ENCODE results near the gene TP53TG5.
"Not testable (repeated sequence)": the region's sequence is repeated elsewhere in the genome, so short reads cannot be mapped to it uniquely, and the experiment has no call there.

TP53TG5 gene

DNA sequence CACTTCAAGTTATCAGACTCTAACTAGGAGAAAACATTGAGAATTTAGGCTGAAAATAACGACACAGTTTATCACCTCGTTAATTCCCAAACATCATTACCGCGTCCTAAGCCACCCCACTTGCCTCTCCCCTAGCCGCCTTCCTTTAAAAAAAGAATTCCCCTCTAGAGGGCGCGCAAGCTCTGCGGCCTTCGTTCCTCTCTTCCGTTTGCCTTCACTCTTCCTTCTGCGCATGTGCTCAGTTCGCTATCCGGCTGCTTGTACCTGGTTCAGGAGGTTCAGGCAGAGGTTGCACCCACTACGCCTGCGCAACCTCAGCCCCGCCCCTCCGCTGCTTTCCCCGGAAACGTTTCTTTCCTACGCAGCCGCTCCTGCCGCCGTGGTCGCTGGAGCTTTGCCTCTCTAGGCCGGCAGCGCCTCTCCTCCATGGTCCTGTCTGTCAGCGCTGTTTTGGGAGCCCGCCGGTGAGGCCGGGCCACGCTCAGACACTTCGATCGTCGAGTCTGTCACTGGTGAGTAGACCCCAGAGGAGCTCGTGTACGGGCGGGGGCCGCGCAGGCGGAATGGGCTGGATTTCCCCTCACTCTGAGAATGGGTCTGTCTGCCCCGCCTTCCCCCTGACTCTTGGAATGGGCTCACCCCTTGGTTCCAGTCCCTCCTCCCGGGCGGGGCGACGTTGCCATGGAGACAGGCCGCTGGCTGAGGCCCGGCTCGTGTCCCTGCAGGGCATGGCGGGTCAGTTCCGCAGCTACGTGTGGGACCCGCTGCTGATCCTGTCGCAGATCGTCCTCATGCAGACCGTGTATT lies 15.1 kb downstream of the TP53TG5 start, which contains the start of gene SYS1:
TSS of gene SYS1 (plus strand) at position 353 of the 807 bp plus-strand sequence. CDS start at position 729, 376 bp downstream.
- H3K9me3 ChIP-seq (ENCODE audit: control insufficient read depth, low read depth, low read length), result no peaks in the 10 kb centered on the region
- H3K36me3 ChIP-seq (ENCODE audit: control insufficient read depth, low read depth, low read length), result peaks cover 15% of the 10 kb centered on the region
- peak within 1 kb of the TSS; percentile 95 for H3K4me3 ChIP-seq (ENCODE audit: low read length)
- H3K27ac ChIP-seq (ENCODE audit: low read length), result peak within 1 kb of the TSS; percentile 51
- H3K9ac ChIP-seq (ENCODE audit: low read length), result peak within 1 kb of the TSS; percentile 77
- no peaks in the 10 kb centered on the region for H3K27me3 ChIP-seq (ENCODE audit: control insufficient read depth, insufficient read depth, low read length)
- H3K4me1 ChIP-seq (ENCODE audit: control insufficient read depth, low read depth, low read length), result peaks cover 9% of the 10 kb centered on the region

DNA sequence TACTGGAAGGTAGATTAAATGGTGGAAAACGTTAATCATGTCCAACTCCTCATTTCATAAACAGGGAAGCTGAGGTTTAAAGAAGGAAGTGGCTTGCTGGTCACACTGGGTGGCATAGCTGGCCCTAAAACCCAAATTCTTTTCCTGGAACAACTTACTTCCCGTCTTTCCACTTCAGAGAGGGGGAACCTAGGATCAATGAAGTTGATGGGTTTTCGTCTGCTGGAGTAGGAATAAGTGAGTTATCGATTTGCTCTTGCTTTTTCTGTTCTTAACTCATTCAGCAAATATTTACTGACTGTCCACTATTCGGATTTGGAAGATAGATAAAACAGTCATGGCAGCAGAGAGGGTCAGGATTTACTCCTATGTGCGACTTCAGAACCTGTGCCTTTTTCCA lies 16.3 kb downstream of the TP53TG5 start:
- no peaks in the 10 kb centered on the region for H3K27me3 ChIP-seq (ENCODE audit: control insufficient read depth, insufficient read depth, low read length)
- peaks cover 7% of the 10 kb centered on the region for H3K36me3 ChIP-seq (ENCODE audit: control insufficient read depth, low read depth, low read length)
- H3K4me1 ChIP-seq (ENCODE audit: control insufficient read depth, low read depth, low read length), result peaks cover 9% of the 10 kb centered on the region
- no peak overlapping the region for H3K27ac ChIP-seq (ENCODE audit: low read length)
- no peaks in the 10 kb centered on the region for H3K9me3 ChIP-seq (ENCODE audit: control insufficient read depth, low read depth, low read length)
- no peak overlapping the region for H3K4me3 ChIP-seq (ENCODE audit: low read length)
- H3K9ac ChIP-seq (ENCODE audit: low read length), result no peak overlapping the region

DNA sequence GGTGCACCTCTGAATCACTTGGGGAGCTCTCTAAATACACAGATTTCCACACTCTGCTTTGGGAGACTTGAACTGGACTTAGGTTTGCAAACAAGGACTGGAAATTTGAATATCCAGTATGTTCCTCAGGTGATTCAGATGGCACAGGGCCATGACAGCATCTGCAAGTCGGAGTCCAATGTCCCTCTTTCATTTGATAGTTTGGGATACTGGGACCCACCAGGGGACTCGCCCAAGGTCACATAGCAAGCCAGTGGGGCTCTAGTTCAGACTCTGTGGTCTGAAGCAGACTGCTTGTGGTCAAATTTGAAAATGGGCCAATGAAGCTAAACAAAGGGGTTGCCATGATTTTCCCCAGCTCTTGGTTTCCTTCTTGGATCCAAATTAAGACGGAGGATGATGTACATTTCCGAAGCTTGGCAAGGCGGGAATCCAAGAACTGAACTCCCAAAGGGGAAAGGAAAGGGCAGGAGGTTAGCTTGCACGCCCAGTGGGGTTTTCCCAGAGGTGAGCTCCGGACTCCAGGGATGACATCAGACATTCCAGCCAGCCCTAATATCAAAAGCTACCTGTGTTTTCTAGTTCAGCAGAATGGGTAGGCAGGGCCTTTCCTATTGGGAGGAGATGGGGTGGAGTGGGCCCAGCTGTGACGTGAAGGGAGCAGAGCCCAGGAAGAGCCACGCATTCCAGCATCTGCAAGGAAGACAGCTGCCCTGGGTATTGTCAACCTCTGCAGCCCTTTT lies 18.5 kb downstream of the TP53TG5 start:
- H3K4me3 ChIP-seq (ENCODE audit: low read length), result no peak overlapping the region
- no peak overlapping the region for H3K9ac ChIP-seq (ENCODE audit: low read length)
- peaks cover 9% of the 10 kb centered on the region for H3K4me1 ChIP-seq (ENCODE audit: control insufficient read depth, low read depth, low read length)
- H3K27ac ChIP-seq (ENCODE audit: low read length), result no peak overlapping the region
- no peaks in the 10 kb centered on the region for H3K27me3 ChIP-seq (ENCODE audit: control insufficient read depth, insufficient read depth, low read length)
- H3K36me3 ChIP-seq (ENCODE audit: control insufficient read depth, low read depth, low read length), result no peaks in the 10 kb centered on the region
- H3K9me3 ChIP-seq (ENCODE audit: control insufficient read depth, low read depth, low read length), result no peaks in the 10 kb centered on the region

DNA sequence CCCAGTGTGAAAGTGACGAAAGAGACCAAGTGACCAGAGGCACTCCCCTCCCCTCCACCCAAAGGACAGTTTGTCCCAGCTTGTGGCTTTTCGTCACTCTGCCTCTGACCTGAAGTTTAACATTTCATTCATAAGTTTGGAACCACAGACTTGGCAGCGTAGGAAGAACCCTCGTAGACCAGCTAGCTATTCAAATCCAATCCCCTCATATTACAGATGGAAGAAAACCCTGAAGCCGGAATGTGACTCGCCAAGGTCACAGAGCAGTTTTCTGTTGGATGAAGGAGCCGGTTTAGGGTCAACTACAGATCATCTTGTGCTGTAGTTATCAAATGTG lies 19.1 kb downstream of the TP53TG5 start:
- Histone ChIP-seq H3K4me1 (ENCODE audit: control insufficient read depth, low read depth, low read length) (peaks cover 9% of the 10 kb centered on the region), H3K4me3 (ENCODE audit: low read length) (no peak overlapping the region), H3K36me3 (ENCODE audit: control insufficient read depth, low read depth, low read length) (no peaks in the 10 kb centered on the region), H3K9ac (ENCODE audit: low read length) (no peak overlapping the region), H3K27ac (ENCODE audit: low read length) (no peak overlapping the region), H3K9me3 (ENCODE audit: control insufficient read depth, low read depth, low read length) (no peaks in the 10 kb centered on the region), H3K27me3 (ENCODE audit: control insufficient read depth, insufficient read depth, low read length) (no peaks in the 10 kb centered on the region)

DNA sequence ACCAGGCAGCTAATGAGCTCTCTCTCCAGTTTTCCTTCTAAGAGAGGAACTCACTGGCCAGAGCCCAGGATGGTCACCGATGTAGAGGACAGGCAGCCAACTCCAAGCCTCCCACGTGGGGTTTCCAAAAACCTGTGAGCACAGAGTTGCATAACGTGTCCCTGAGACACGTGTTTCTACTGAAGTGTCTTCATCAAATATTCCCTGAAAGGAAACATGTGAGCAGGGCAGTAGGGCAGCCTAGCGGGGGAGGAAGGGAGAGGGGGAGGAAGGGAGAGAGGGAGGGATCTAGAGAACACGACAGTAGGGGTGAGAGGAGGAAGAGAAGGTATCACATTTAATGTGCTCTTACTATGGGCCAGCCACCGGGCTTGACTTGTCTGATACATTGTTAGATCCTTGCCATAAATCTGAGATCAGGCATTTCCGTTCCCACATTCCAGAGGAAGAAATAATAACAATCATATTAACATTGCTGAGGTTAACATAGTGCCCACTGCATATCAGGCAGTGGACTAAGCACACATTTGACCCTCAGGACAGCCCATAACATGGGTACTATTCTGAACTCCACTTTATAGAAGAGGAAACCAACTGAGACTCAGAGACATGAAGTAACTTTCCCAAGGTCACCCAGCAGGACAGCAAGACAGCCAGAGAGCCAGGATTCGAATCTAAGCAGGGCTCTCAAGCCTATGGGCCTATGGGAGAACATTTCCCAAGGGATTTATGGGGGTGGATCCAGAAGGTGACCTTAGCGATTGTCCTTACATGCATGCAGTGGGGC lies 19.6 kb downstream of the TP53TG5 start:
- Histone ChIP-seq H3K9ac (ENCODE audit: low read length) (no peak overlapping the region), H3K4me1 (ENCODE audit: control insufficient read depth, low read depth, low read length) (peaks cover 6% of the 10 kb centered on the region), H3K27me3 (ENCODE audit: control insufficient read depth, insufficient read depth, low read length) (no peaks in the 10 kb centered on the region), H3K27ac (ENCODE audit: low read length) (no peak overlapping the region), H3K9me3 (ENCODE audit: control insufficient read depth, low read depth, low read length) (no peaks in the 10 kb centered on the region), H3K4me3 (ENCODE audit: low read length) (no peak overlapping the region), H3K36me3 (ENCODE audit: control insufficient read depth, low read depth, low read length) (no peaks in the 10 kb centered on the region)

DNA sequence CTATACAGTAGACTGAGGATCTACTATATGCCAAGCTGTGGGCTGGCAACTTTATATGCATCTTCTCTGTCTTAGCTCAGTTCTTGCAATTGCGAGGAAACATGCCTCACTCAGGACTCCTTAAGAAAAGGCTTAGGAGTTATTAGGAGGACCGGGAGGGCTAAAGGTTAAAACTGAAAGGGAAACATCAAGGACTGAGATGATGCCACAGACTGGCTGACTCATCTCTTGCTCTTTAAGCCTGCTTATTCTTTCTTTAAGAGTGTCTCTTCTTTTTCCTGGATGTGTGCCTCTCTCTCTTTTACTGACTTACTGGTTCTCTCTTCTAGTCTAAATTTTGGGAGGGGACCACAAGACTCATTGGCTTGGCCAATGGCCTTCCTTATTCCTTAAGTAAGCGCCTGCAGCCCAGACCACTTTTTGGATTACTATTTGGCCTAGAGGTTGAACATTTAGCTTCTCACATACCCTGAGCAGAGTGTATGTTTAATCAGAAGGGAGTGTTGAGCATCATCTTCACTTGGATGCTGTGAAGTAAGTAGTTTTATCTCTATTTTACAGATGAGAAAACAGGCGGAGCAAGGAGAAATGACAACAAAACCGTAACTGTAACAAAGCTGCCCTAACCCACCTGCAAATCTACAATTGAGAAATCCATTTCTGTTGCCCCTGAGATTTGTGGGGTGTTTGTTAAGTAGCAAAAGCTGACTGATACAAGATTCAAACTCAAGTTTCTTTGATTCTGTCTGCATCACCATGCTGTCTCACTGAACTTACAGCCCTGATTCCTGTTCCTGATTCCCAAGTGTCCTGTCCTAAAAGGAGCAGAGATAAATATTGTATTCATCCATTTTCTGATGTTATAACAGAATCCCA lies 22.7 kb downstream of the TP53TG5 start:
- Histone ChIP-seq H3K27ac (ENCODE audit: low read length) (no peak overlapping the region), H3K4me3 (ENCODE audit: low read length) (no peak overlapping the region), H3K36me3 (ENCODE audit: control insufficient read depth, low read depth, low read length) (no peaks in the 10 kb centered on the region), H3K9ac (ENCODE audit: low read length) (no peak overlapping the region), H3K9me3 (ENCODE audit: control insufficient read depth, low read depth, low read length) (no peaks in the 10 kb centered on the region), H3K4me1 (ENCODE audit: control insufficient read depth, low read depth, low read length) (peaks cover 6% of the 10 kb centered on the region), H3K27me3 (ENCODE audit: control insufficient read depth, insufficient read depth, low read length) (no peaks in the 10 kb centered on the region)

DNA sequence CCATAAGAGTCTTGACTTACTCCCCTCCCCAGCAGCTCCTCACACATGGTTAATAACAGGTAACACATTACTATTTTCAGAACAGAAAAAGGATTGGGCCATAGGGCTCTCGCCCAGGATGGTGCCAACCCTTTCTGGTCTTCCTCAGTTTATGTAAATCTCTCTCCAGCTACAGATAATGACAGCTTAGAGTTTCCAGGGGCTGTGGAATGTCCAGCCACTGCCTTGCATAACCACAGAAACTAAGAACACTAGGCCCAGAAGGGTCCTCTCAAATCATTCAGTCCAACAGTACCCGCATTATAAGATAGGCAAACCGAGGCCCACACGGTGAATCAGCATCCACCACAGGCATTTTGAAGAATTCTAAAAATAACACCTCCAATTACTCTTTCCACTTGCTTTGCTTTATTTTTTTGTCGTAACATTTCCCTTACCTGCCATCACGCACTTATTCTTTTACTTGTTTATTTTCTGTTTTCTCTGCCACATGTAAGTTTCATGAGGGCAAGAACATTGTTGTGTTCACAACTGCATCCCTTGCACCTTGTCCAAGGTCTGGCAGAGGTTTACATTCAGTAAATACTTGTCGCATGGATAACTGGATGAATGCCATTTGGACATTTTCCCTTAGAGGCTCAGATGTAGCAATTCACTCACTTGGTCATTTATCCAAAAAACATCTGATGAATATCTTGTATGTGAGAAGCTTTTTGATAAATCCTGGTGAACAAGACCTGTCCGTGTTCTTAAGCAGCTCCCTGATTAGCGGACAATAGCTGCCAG lies 23.5 kb downstream of the TP53TG5 start:
- H3K27ac ChIP-seq (ENCODE audit: low read length), result no peak overlapping the region
- H3K4me1 ChIP-seq (ENCODE audit: control insufficient read depth, low read depth, low read length), result peaks cover 5% of the 10 kb centered on the region
- H3K27me3 ChIP-seq (ENCODE audit: control insufficient read depth, insufficient read depth, low read length), result no peaks in the 10 kb centered on the region
- no peak overlapping the region for H3K9ac ChIP-seq (ENCODE audit: low read length)
- H3K4me3 ChIP-seq (ENCODE audit: low read length), result no peak overlapping the region
- H3K36me3 ChIP-seq (ENCODE audit: control insufficient read depth, low read depth, low read length), result no peaks in the 10 kb centered on the region
- H3K9me3 ChIP-seq (ENCODE audit: control insufficient read depth, low read depth, low read length), result no peaks in the 10 kb centered on the region

DNA sequence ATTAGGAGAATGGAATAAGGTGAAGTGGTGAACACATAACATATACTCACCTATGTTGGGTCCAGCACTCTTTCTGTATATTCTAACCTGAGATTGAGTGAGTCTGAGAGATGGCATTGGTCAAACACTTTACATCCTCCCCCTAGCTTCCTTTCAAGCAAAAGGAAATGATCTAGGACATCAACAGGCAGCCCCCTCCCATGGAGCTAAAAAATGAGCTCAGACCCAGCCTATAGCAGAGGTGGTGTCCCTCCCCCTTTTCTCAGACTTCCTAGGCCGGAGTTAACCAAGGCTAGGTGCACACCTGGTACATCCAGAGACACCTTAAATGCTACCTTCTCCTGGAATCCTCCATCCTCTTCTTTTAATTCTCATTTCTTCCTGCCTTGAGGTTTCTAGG lies 24.4 kb downstream of the TP53TG5 start:
- Histone ChIP-seq H3K36me3 (ENCODE audit: control insufficient read depth, low read depth, low read length) (no peaks in the 10 kb centered on the region), H3K27me3 (ENCODE audit: control insufficient read depth, insufficient read depth, low read length) (no peaks in the 10 kb centered on the region), H3K9me3 (ENCODE audit: control insufficient read depth, low read depth, low read length) (no peaks in the 10 kb centered on the region), H3K4me3 (ENCODE audit: low read length) (no peak overlapping the region), H3K27ac (ENCODE audit: low read length) (no peak overlapping the region), H3K9ac (ENCODE audit: low read length) (no peak overlapping the region), H3K4me1 (ENCODE audit: control insufficient read depth, low read depth, low read length) (peaks cover 2% of the 10 kb centered on the region)

DNA sequence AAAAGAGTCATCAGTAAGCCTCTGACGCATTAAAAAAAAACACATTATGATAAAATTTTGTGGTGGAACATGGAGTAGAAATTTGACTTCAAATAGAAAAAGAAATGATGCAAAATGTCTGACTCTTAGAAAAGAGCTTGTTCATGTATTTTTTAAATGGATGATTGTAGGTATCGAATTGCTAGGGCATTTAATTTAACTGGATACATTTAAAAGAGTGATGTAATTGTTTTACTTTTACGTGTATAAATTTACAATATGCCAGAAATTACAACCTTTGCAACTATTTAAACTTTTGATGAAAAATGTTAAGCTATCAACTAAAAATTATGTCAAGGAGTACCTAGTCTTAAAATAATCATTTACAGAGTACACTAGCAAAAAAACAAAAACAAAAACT lies 25.4 kb downstream of the TP53TG5 start:
- no peaks in the 10 kb centered on the region for H3K27me3 ChIP-seq (ENCODE audit: control insufficient read depth, insufficient read depth, low read length)

DNA sequence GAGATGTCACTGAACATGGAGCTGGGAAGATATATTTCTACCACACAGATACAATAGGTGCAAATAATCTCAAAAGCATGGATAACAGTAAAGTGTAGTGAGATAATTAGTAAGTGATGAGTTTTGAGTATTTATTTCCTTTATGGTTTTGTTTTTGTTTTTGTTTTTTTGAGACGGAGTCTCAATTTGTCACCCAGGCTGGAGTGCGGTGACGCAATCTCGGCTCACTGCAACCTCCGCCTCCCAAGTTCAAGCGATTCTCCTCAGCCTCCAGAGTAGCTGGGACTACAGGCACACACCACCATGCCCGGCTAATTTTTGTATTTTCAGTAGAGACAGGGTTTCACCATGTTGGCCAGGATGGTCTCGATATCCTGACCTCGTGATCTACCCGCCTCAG lies 27.3 kb downstream of the TP53TG5 start:
- peaks cover 17% of the 10 kb centered on the region for H3K4me1 ChIP-seq (ENCODE audit: control insufficient read depth, low read depth, low read length)
- not testable (repeated sequence) for H3K27ac ChIP-seq (ENCODE audit: low read length); H3K9me3 ChIP-seq (ENCODE audit: control insufficient read depth, low read depth, low read length)

More for the DNA sequence above, 25.4 kb downstream of the TP53TG5 start:
- no peak overlapping the region for H3K27ac ChIP-seq (ENCODE audit: low read length)
- H3K36me3 ChIP-seq (ENCODE audit: control insufficient read depth, low read depth, low read length), result no peaks in the 10 kb centered on the region
- H3K4me3 ChIP-seq (ENCODE audit: low read length), result no peak overlapping the region
- no peak overlapping the region for H3K9ac ChIP-seq (ENCODE audit: low read length)
- no peaks in the 10 kb centered on the region for H3K9me3 ChIP-seq (ENCODE audit: control insufficient read depth, low read depth, low read length)
- H3K4me1 ChIP-seq (ENCODE audit: control insufficient read depth, low read depth, low read length), result peaks cover 2% of the 10 kb centered on the region

More for the DNA sequence above, 27.3 kb downstream of the TP53TG5 start:
- not testable (repeated sequence) for H3K4me3 ChIP-seq (ENCODE audit: low read length); H3K27me3 ChIP-seq (ENCODE audit: control insufficient read depth, insufficient read depth, low read length); H3K36me3 ChIP-seq (ENCODE audit: control insufficient read depth, low read depth, low read length); H3K9ac ChIP-seq (ENCODE audit: low read length)
